Type B pancreatic cell (in vitro differentiated cells): ENCODE measurements around the gene BTBD9. TPM values are rescaled to one million over a fixed set of nuclear protein-coding genes. Genes with fewer than 3 reads are reported as not detected.

Experiments used
- DNase-seq: peaks from one replicate; pipeline ENCODE4 v3.0.0; 2021; ENCODE audit warnings: mixed read lengths; ENCODE audit not compliant: unreplicated experiment; ENCODE audit errors: extremely low spot score
- H3K27ac Mint-ChIP-seq: 2 replicates; pipeline ENCODE4 v1.8.0; 2021; ENCODE audit warnings: mild to moderate bottlenecking, mixed read lengths
- H3K27me3 Mint-ChIP-seq: 2 replicates; pipeline ENCODE4 v1.8.0; 2021; ENCODE audit warnings: mixed read lengths
- H3K36me3 Mint-ChIP-seq: 2 replicates; pipeline ENCODE4 v1.8.0; 2021; ENCODE audit warnings: mixed read lengths
- H3K4me1 Mint-ChIP-seq: one replicate; pipeline ENCODE4 v1.8.0; 2021; ENCODE audit warnings: mixed read lengths; ENCODE audit not compliant: unreplicated experiment
- H3K4me3 Mint-ChIP-seq: 2 replicates; pipeline ENCODE4 v1.8.0; 2021; ENCODE audit warnings: mild to moderate bottlenecking, mixed read lengths
- H3K9me3 Mint-ChIP-seq: 2 replicates; pipeline ENCODE4 v1.8.0; 2021; ENCODE audit warnings: mixed read lengths
- long read RNA-seq: library from polyadenylated mRNA; unstranded; transcript quantifications from one replicate; pipeline ENCODE4 v2.0.0, GENCODE V29; 2020
- total RNA-seq: library from RNA; stranded (reverse); gene quantifications from 2 replicates; pipeline ENCODE4 v1.2.1, GENCODE V29; 2021; ENCODE audit warnings: low replicate concordance
- TF ChIP-seq, protein P1 (sequence below): fragments of 200-600 bp; sonication (generic); conservative IDR thresholded peaks from 2 replicates; pipeline ENCODE4 v1.5.0; 2021; ENCODE audit warnings: antibody characterized with exemption, mild to moderate bottlenecking

BTBD9 gene
- total RNA-seq, result 14.9 and 16.0 TPM in 2 replicates
- long read RNA-seq, partial matches to known transcripts, result 0 of 2 reads
- long read RNA-seq, other reads (novel, unspliced or antisense), result 2 of 2 reads

DNA sequence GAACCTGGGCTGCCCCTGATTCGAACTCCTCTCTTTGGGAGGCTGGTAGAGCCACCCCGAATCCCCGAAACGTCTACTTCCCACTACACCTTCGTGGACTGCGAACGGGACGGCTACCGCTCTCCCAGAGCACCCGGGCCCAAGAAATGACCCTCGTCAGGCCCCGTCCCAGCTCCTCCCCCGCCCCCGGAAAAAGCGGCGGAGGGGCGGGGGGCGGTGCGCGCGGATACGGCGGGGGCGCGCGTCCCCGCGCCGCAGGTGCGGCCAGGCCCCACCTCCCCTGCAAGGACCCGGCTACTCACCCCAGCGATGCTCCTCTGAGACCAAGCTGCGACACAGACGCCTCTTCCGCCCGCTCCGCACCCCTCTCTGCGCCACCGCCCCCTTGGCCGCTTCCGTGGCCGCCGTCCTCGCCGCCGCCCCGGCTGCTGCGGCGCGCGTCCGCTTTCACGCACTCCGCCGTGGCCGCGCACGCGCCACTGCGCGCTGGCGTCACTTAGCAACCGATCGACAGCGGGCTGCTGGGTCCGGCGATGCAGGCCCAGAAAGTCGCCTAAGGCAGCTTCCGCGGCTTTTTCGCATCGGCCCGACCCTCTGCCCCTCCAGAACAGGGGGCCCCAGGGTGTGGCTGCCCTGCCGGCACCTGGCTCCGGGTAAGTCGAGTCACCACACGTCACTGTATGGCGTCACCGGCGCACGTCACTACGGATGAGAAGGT is at the start of gene BTBD9:
Gene BTBD9 (minus strand): TSS at position 432 of the 718 bp plus-strand sequence.
- Mint-ChIP-seq H3K27me3 (no peaks in the 10 kb centered on the region), H3K36me3 (no peaks in the 10 kb centered on the region), H3K27ac (peak within 1 kb of the TSS; percentile 86), H3K9me3 (no peaks in the 10 kb centered on the region), H3K4me3 (peak within 1 kb of the TSS; percentile 87), H3K4me1 (peaks cover 10% of the 10 kb centered on the region)
- peak; percentile 87 for DNase-seq
- TF ChIP-seq, protein P1, sequence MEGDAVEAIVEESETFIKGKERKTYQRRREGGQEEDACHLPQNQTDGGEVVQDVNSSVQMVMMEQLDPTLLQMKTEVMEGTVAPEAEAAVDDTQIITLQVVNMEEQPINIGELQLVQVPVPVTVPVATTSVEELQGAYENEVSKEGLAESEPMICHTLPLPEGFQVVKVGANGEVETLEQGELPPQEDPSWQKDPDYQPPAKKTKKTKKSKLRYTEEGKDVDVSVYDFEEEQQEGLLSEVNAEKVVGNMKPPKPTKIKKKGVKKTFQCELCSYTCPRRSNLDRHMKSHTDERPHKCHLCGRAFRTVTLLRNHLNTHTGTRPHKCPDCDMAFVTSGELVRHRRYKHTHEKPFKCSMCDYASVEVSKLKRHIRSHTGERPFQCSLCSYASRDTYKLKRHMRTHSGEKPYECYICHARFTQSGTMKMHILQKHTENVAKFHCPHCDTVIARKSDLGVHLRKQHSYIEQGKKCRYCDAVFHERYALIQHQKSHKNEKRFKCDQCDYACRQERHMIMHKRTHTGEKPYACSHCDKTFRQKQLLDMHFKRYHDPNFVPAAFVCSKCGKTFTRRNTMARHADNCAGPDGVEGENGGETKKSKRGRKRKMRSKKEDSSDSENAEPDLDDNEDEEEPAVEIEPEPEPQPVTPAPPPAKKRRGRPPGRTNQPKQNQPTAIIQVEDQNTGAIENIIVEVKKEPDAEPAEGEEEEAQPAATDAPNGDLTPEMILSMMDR, result no peak

DNA sequence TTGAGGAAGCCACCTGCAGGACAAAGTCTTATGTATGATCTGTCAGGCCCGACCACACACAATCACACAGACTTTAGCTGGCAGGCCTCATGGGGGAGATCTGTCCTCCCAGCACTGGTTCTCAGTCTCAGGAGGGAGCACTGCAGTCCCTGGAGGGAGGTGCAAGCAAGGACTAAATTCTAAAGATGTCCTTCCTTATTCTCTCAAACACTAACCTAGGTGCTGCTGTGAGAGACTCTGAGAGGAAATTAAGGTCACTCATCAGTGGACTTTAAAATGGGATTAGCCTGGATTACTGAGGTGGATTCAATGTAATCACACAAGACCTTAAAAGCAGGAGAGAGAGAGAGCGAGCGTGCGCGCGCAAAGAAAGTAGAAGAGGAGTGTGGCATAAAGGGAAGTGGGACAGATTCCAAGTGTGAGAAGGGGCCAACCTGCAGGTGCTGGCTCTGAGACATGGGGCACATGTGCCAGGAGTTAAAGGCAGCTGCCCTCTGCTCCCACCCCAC is 48.9 kb upstream of the BTBD9 start:
- H3K9me3 Mint-ChIP-seq, result no peaks in the 10 kb centered on the region
- H3K27ac Mint-ChIP-seq, result peak overlapping the region; percentile 37
- no peak overlapping the region for H3K4me3 Mint-ChIP-seq
- TF ChIP-seq, protein P1, result no peak
- DNase-seq, result no peak
- H3K4me1 Mint-ChIP-seq, result peaks cover 5% of the 10 kb centered on the region
- peaks cover 17% of the 10 kb centered on the region for H3K36me3 Mint-ChIP-seq
- no peaks in the 10 kb centered on the region for H3K27me3 Mint-ChIP-seq

DNA sequence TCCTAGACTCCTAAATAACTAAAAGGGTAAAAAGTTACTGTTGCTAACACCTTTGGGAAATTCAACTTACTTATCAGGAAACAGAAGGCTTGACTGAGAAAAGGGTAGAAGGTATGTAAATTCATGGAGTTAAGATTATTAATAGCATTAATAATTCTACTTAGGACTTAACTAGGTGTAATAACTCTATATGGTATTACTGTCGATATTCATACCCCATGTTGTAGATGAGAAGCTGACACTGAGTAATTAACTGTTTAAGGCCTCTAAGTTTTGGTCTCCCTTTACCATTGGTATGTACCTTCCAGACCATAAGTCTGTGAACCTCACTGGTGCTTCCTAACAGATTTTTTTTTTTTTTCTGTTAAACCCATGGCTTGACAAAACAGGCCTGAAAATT is 47.8 kb upstream of the BTBD9 start:
- H3K27ac Mint-ChIP-seq, result no peak overlapping the region
- peaks cover 13% of the 10 kb centered on the region for H3K36me3 Mint-ChIP-seq
- H3K4me1 Mint-ChIP-seq, result peaks cover 5% of the 10 kb centered on the region
- no peak for DNase-seq
- TF ChIP-seq, protein P1, result no peak
- H3K4me3 Mint-ChIP-seq, result no peak overlapping the region
- H3K9me3 Mint-ChIP-seq, result no peaks in the 10 kb centered on the region
- H3K27me3 Mint-ChIP-seq, result no peaks in the 10 kb centered on the region

DNA sequence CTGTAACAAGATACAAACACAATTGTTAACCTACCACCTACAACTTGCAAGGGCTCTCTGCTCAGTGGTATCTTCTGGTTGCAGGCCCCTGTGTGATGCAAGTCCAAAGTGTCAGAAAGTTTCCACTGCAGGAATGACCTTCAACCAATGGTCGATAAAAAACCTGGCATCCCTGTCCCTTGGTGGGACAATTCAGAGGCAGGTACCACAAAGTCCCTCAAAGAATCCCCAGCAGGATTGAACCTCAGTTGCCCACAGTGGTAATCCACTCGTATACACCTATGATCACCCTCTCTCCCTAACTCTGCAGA is 47.3 kb upstream of the BTBD9 start:
- H3K36me3 Mint-ChIP-seq, result peaks cover 10% of the 10 kb centered on the region
- no peak overlapping the region for H3K27ac Mint-ChIP-seq
- H3K27me3 Mint-ChIP-seq, result no peaks in the 10 kb centered on the region
- no peak for DNase-seq
- no peak overlapping the region for H3K4me3 Mint-ChIP-seq
- TF ChIP-seq, protein P1, result no peak
- H3K4me1 Mint-ChIP-seq, result peaks cover 5% of the 10 kb centered on the region
- H3K9me3 Mint-ChIP-seq, result no peaks in the 10 kb centered on the region

DNA sequence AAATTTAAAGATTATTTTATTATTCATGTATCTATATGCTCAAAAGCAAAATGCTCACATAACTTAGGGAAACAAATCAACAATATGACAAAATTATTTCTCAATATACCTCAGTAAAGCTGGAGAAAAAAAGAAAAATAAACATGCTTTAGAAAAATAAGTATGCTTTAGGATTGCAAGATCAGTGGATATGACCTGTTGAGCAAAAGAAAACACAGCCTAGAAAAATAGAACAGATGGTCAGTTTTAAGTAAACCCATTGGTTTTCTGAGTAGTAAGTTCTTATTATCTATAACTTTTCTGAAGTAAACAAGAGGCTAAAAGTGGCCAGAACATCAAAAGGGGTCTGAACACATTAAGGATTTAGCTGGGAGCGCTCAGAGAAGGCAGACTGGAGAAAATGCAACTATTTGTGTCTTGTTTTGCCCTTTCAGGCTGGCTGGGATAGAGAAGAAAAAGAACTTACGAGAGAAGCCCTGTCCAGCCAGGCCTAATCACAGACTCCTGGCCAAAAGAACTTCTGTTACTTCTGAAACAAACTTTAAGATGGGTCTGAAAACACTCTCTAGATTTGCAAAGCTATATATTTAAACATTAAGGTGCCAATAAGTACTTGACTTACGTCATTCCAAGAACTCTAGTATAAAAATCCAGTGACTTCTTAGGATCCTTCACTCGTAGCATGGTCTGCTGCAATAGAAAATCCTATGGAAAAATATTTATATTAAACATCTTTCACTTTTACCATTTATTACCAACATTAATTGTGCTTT is 46.7 kb upstream of the BTBD9 start:
- H3K9me3 Mint-ChIP-seq, result no peaks in the 10 kb centered on the region
- TF ChIP-seq, protein P1, result no peak
- no peaks in the 10 kb centered on the region for H3K27me3 Mint-ChIP-seq
- H3K4me3 Mint-ChIP-seq, result no peak overlapping the region
- H3K27ac Mint-ChIP-seq, result no peak overlapping the region
- peaks cover 16% of the 10 kb centered on the region for H3K36me3 Mint-ChIP-seq
- DNase-seq, result no peak
- H3K4me1 Mint-ChIP-seq, result peaks cover 5% of the 10 kb centered on the region
